ENCODE results near the gene B4GALNT1. TPM values are rescaled to one million over a fixed set of nuclear protein-coding genes. Genes with fewer than 3 reads are reported as not detected.

The B4GALNT1 gene
- total RNA-seq, 1 donor from 2014 or later, result 21.4 TPM

DNA sequence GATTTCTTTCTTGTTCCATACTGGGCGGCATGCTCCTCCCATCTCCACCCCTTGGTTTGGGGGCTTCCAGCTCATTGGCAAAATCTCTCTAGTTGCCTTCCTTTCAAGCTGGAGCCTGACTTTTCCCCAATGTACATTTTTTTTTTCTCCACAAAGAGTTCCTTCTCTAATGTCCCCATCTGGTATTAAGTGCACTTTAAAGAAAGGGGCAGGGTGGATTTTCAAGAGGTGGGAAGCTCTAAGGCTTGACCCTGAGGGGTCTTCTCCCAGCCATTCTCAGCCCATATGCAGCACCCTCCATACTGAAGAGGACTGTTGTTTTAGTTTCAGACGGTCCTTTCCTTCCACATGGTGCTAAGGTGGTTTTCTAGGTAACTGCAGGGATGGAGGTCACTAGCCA is 47.8 kb downstream of the B4GALNT1 start:
- no peaks in the 10 kb centered on the region for H3K9me3 Mint-ChIP-seq (ENCODE audit: low read depth)
- no peak overlapping the region for H3K4me3 Mint-ChIP-seq (ENCODE audit: unreplicated experiment)
- H3K4me1 Mint-ChIP-seq (ENCODE audit: low read depth), result no peaks in the 10 kb centered on the region
- peaks cover 4% of the 10 kb centered on the region for H3K36me3 Mint-ChIP-seq (ENCODE audit: low read depth)
- no peak for TF ChIP-seq CTCF (IDR thresholded peaks at IDR 0.05)
- no peak overlapping the region for H3K27ac Mint-ChIP-seq (ENCODE audit: unreplicated experiment)
- DNase-seq (ENCODE audit: low spot score), result no peak
- H3K27me3 Mint-ChIP-seq (ENCODE audit: low read depth), result no peaks in the 10 kb centered on the region

DNA sequence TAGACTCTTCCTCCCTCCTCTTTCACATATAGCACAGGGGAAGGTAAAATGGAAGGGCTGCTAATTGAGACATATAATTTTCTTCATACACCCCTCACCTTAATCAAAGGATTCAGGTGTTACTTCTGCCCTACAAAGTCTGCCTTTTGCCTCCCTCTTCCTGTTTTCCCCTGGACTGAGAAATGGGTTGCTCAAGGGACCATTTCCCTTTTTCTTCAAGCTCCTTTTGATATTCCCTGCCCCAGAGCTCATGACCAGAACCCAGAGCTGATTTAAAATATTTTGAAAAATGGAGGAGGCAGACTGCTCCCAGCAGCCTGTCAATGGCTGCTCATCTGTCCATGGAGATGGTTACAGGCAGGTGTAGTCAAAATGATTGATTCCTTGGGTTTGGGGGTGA is 48.3 kb downstream of the B4GALNT1 start:
- peaks cover 5% of the 10 kb centered on the region for H3K36me3 Mint-ChIP-seq (ENCODE audit: low read depth)
- H3K9me3 Mint-ChIP-seq (ENCODE audit: low read depth), result no peaks in the 10 kb centered on the region
- DNase-seq (ENCODE audit: low spot score), result no peak
- H3K27ac Mint-ChIP-seq (ENCODE audit: unreplicated experiment), result no peak overlapping the region
- H3K4me3 Mint-ChIP-seq (ENCODE audit: unreplicated experiment), result no peak overlapping the region
- no peaks in the 10 kb centered on the region for H3K27me3 Mint-ChIP-seq (ENCODE audit: low read depth)
- H3K4me1 Mint-ChIP-seq (ENCODE audit: low read depth), result no peaks in the 10 kb centered on the region
- TF ChIP-seq CTCF (IDR thresholded peaks at IDR 0.05), result no peak

DNA sequence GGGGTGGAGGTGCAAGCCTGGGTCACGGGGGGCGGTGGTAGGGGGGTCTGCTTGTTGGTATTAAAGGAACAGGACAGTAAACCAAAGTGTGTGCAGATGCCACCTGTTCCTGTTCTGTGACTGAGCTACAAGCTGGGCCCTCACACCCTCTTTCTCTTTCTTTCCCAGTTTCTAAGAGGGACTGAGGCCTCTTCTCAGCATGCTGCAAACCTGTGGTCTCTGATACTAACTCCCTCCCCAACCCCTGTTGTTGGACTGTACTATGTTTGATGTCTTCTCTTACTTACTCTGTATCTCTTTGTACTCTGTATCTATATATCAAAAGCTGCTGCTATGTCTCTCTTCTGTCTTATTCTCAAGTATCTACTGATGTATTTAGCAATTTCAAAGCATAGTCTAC is 49.0 kb downstream of the B4GALNT1 start:
- TF ChIP-seq CTCF (IDR thresholded peaks at IDR 0.05), result no peak
- H3K27ac Mint-ChIP-seq (ENCODE audit: unreplicated experiment), result no peak overlapping the region
- peaks cover 7% of the 10 kb centered on the region for H3K36me3 Mint-ChIP-seq (ENCODE audit: low read depth)
- no peaks in the 10 kb centered on the region for H3K9me3 Mint-ChIP-seq (ENCODE audit: low read depth)
- no peak for DNase-seq (ENCODE audit: low spot score)
- no peaks in the 10 kb centered on the region for H3K4me1 Mint-ChIP-seq (ENCODE audit: low read depth)
- H3K4me3 Mint-ChIP-seq (ENCODE audit: unreplicated experiment), result no peak overlapping the region
- H3K27me3 Mint-ChIP-seq (ENCODE audit: low read depth), result no peaks in the 10 kb centered on the region

DNA sequence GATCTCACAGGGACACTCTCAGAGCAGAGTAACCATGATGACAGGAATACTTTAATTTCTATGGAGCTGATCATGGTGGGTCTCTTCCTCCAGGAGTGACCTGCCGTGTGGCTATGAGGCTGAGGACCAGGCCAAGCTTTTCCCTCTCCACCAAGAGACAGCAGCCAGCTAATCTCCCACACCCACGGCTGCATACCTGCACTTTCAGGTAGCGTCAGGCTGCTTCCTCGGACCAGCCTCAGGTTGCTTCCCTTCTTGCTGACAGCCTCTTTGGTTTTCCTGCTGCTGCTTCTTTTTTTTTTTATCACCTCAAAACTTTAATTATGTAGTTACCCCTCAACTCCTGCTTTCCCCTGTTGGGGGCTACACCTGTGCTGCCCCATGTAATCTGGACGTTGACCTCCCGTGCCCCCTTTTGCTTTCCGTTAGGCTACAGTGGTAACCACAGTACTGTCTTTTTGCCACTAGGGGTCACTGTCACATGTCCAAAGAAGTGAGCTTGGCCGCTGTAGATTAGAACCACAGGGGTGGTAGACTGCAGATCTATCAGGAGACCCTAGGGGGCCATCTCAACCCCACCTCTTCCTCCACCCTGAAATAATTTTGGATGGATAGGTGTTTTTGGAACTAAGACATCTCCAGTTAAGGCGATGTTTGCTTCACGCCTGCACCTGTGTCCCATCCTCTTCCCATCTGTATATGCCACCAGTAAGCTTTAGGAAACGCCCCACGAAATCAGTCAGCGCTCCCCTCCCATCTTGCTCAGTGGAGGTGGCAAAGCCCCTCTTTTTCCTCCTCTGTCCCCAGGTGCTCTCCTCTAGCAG is 49.8 kb downstream of the B4GALNT1 start:
- DNase-seq (ENCODE audit: low spot score), result no peak
- no peaks in the 10 kb centered on the region for H3K27me3 Mint-ChIP-seq (ENCODE audit: low read depth)
- peak; percentile 98 for TF ChIP-seq CTCF (IDR thresholded peaks at IDR 0.05)
- no peaks in the 10 kb centered on the region for H3K9me3 Mint-ChIP-seq (ENCODE audit: low read depth)
- no peaks in the 10 kb centered on the region for H3K4me1 Mint-ChIP-seq (ENCODE audit: low read depth)
- H3K36me3 Mint-ChIP-seq (ENCODE audit: low read depth), result peaks cover 9% of the 10 kb centered on the region
- no peak overlapping the region for H3K4me3 Mint-ChIP-seq (ENCODE audit: unreplicated experiment)
- H3K27ac Mint-ChIP-seq (ENCODE audit: unreplicated experiment), result no peak overlapping the region

GRCh38 chr12:57582440-57582839 is 50.6 kb downstream of the B4GALNT1 start:
- H3K36me3 Mint-ChIP-seq (ENCODE audit: low read depth), result peaks cover 9% of the 10 kb centered on the region
- H3K27me3 Mint-ChIP-seq (ENCODE audit: low read depth), result no peaks in the 10 kb centered on the region
- TF ChIP-seq CTCF (IDR thresholded peaks at IDR 0.05), result no peak
- no peak overlapping the region for H3K4me3 Mint-ChIP-seq (ENCODE audit: unreplicated experiment)
- DNase-seq (ENCODE audit: low spot score), result no peak
- no peaks in the 10 kb centered on the region for H3K9me3 Mint-ChIP-seq (ENCODE audit: low read depth)
- H3K4me1 Mint-ChIP-seq (ENCODE audit: low read depth), result no peaks in the 10 kb centered on the region
- no peak overlapping the region for H3K27ac Mint-ChIP-seq (ENCODE audit: unreplicated experiment)
